ENCODE data around the gene ANKRD11. TPM values are rescaled to one million over a fixed set of nuclear protein-coding genes. Genes with fewer than 3 reads are reported as not detected.

The ANKRD11 gene
- total RNA-seq, 1 donor from 2014 or later, result 178 TPM

DNA sequence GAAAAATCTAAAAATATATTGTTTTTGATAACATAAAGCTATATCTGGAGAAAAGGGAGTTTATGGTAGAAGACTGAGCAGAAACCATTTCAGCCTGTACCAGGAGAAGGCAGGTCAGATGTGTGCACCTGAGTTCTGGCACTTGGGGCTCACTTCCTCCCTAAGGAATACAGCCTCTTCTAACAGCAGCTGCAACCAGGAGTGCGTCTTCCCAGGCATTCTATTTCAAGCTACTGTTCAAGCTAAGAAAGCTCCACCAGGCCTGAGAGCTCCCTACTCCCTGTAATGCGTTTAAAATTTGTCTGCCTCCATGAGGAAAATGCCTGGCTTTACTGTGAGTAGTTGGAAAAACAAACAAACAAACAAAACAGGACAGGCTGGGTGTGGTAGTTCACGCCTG lies 176.8 kb downstream of the ANKRD11 start:
- peak overlapping the region; percentile 88 for H3K27ac Mint-ChIP-seq
- H3K4me3 Mint-ChIP-seq (ENCODE audit: low read depth), result no peak overlapping the region
- H3K27me3 Mint-ChIP-seq, result no peaks in the 10 kb centered on the region
- peaks cover 14% of the 10 kb centered on the region for H3K4me1 Mint-ChIP-seq (ENCODE audit: low read depth)
- no peak for DNase-seq (ENCODE audit: low spot score, unreplicated experiment)
- H3K36me3 Mint-ChIP-seq (ENCODE audit: insufficient read depth), result peaks cover 8% of the 10 kb centered on the region
- TF ChIP-seq, protein P1, sequence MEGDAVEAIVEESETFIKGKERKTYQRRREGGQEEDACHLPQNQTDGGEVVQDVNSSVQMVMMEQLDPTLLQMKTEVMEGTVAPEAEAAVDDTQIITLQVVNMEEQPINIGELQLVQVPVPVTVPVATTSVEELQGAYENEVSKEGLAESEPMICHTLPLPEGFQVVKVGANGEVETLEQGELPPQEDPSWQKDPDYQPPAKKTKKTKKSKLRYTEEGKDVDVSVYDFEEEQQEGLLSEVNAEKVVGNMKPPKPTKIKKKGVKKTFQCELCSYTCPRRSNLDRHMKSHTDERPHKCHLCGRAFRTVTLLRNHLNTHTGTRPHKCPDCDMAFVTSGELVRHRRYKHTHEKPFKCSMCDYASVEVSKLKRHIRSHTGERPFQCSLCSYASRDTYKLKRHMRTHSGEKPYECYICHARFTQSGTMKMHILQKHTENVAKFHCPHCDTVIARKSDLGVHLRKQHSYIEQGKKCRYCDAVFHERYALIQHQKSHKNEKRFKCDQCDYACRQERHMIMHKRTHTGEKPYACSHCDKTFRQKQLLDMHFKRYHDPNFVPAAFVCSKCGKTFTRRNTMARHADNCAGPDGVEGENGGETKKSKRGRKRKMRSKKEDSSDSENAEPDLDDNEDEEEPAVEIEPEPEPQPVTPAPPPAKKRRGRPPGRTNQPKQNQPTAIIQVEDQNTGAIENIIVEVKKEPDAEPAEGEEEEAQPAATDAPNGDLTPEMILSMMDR (IDR thresholded peaks at IDR 0.05; ENCODE audit: unreplicated experiment), result no peak
- H3K9me3 Mint-ChIP-seq (ENCODE audit: low read depth), result no peaks in the 10 kb centered on the region

DNA sequence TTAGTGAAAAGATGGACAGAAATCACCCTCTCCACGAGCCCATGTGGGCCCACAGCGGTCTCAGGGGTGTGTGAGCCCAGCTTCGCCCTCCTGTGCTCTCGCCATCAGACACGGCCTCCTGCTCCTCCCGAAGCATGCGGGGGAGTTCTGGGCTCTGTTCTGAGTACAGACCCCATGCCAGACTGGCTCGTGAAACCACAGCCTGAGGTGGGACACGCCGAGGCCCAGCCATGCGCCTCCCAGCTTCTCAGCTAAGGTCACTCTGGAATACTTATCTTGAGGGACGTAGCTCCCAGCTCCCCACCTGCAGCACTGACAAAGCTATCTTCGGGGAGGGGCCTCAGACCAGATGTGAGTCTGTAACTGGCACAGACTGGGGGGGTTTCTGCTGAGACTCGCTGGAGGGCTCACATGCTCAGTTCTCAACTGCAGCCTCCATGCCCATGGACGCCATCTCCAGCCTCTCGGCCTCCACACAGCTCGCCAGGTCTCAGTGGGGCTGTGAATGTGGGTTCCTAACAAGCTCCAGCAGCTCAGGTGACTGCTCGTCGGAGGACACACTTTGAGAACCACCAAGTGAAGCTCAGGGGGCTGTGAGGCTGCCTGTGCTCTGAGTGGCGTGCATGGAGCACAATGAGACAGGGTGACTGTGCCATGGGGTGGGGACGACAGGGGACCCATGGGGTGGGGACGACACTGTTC lies 177.6 kb downstream of the ANKRD11 start:
- Mint-ChIP-seq H3K27ac (no peak overlapping the region), H3K36me3 (ENCODE audit: insufficient read depth) (peaks cover 8% of the 10 kb centered on the region), H3K9me3 (ENCODE audit: low read depth) (no peaks in the 10 kb centered on the region), H3K27me3 (no peaks in the 10 kb centered on the region), H3K4me1 (ENCODE audit: low read depth) (peaks cover 7% of the 10 kb centered on the region), H3K4me3 (ENCODE audit: low read depth) (no peak overlapping the region)
- TF ChIP-seq, protein P1 (IDR thresholded peaks at IDR 0.05; ENCODE audit: unreplicated experiment), result no peak
- DNase-seq (ENCODE audit: low spot score, unreplicated experiment), result no peak

DNA sequence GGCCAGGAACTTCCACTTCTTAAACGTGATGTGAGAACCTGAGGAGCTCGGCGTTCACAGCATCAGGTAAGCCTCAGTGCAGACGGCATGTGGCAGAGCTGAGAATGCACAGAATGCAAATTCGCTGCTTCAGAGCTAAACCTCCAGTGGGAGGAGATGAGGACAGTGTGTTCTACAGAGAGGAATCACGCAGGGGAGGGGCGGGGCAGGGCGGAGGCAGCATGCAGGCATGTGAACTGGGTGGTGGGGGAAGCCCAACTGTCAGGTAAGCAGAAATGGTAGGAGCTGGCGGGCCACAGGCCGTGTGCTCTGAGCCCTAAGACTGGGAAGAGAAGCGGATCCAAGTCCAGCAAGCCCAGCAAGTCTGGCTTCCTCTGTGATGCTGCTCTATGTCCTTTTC lies 178.2 kb downstream of the ANKRD11 start:
- Mint-ChIP-seq H3K4me3 (ENCODE audit: low read depth) (no peak overlapping the region), H3K9me3 (ENCODE audit: low read depth) (no peaks in the 10 kb centered on the region), H3K36me3 (ENCODE audit: insufficient read depth) (peaks cover 8% of the 10 kb centered on the region), H3K4me1 (ENCODE audit: low read depth) (peaks cover 6% of the 10 kb centered on the region), H3K27ac (peak overlapping the region; percentile 79), H3K27me3 (no peaks in the 10 kb centered on the region)
- DNase-seq (ENCODE audit: low spot score, unreplicated experiment), result no peak
- TF ChIP-seq, protein P1 (IDR thresholded peaks at IDR 0.05; ENCODE audit: unreplicated experiment), result no peak

DNA sequence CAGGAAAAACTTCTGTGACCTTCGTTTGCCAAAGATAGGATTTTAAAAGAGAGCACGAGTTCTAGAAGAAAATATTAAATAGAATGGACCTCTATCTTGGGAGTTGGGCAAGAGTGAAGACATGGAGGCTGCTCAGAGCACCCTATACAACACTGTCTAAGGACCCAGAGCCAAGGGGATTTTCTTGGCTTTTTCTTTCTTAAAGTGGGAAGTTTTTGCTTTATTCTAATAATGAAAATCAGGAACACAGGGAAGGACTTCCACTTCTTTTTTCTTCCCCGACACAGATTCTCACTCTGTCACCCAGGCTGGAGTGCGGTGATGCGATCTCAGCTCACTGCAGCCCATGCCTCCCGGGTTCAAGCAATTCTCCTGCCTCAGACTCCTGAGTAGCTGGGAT lies 178.7 kb downstream of the ANKRD11 start:
- H3K4me3 Mint-ChIP-seq (ENCODE audit: low read depth), result no peak overlapping the region
- no peaks in the 10 kb centered on the region for H3K9me3 Mint-ChIP-seq (ENCODE audit: low read depth)

DNA sequence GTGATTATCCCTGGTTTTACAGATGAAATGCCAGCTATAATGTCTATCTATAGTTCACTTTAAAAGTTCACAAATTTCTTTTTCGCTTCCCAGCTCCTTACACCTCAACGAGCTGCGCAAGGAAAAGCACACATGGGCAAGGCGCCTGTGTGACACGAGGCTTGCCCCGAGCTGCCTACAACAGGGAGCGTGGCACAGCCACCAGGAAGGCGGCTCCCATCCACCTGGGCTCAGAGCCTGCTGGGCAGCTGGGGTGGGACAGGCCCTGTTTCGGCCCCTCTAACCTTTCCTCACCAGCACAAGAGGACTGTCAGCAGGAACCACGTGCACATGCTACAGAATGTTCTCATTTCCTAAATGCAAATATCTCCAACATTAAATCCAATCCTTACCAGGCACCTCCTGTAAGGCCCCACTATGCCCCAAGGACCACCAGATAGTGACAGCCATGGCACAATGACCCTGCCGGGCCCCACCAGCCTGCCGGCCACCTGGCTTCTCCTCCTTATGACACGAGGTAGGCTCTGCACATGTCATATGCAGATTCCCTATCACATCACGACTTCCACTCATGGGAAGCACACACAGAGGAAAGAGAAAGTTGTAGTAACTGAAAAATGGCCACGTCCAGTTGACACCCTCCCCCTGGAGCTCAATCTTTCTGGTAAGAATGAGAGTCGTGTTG lies 180.8 kb downstream of the ANKRD11 start:
- Mint-ChIP-seq H3K9me3 (ENCODE audit: low read depth) (no peaks in the 10 kb centered on the region), H3K36me3 (ENCODE audit: insufficient read depth) (peaks cover 9% of the 10 kb centered on the region), H3K4me3 (ENCODE audit: low read depth) (no peak overlapping the region), H3K4me1 (ENCODE audit: low read depth) (peaks cover 2% of the 10 kb centered on the region), H3K27me3 (no peaks in the 10 kb centered on the region), H3K27ac (no peak overlapping the region)
- no peak for DNase-seq (ENCODE audit: low spot score, unreplicated experiment)
- TF ChIP-seq, protein P1 (IDR thresholded peaks at IDR 0.05; ENCODE audit: unreplicated experiment), result no peak

More for the DNA sequence above, 178.7 kb downstream of the ANKRD11 start:
- TF ChIP-seq, protein P1 (IDR thresholded peaks at IDR 0.05; ENCODE audit: unreplicated experiment), result no peak
- Mint-ChIP-seq H3K36me3 (ENCODE audit: insufficient read depth) (peaks cover 9% of the 10 kb centered on the region), H3K27ac (no peak overlapping the region), H3K4me1 (ENCODE audit: low read depth) (peaks cover 4% of the 10 kb centered on the region), H3K27me3 (no peaks in the 10 kb centered on the region)
- DNase-seq (ENCODE audit: low spot score, unreplicated experiment), result no peak

Data from progenitor cell of endocrine pancreas (in vitro differentiated cells).